Keratinocyte (primary cell): ENCODE results near the gene DGKD. TPM values are rescaled to one million over a fixed set of nuclear protein-coding genes. Genes with fewer than 3 reads are reported as not detected.

Experiments
- DNase-seq: peaks from one replicate; pipeline ENCODE4 v3.0.0-alpha.2; 2011; ENCODE audit warnings: low read depth, missing footprints, low spot score
- FAIRE-seq: peaks from 2 replicates; lab custom pipeline; 2011; peaks lifted over from hg19 to GRCh38; lab: Jason Lieb, UNC
- H2AFZ ChIP-seq: 2 replicates; pipeline ENCODE4 v1.6.0; 2012; ENCODE audit warnings: low read length, control low read depth, inconsistent platforms; ENCODE audit not compliant: control insufficient read depth
- H3K27ac ChIP-seq: 2 replicates; pipeline ENCODE4 v1.5.1; 2011; ENCODE audit warnings: low read length; ENCODE audit not compliant: control insufficient read depth, insufficient read depth
- H3K27me3 ChIP-seq: 3 replicates; pipeline ENCODE4 v1.6.0; 2011; ENCODE audit warnings: low read length; ENCODE audit not compliant: control insufficient read depth, insufficient read depth; ENCODE audit errors: extremely low read depth
- H3K36me3 ChIP-seq, 2 experiments: 2 replicates in 1 of 2; 3 replicates in 1 of 2; pipeline ENCODE4 v1.5.1; 2011; ENCODE audit warnings: low read length in 2 of 2, mild to moderate bottlenecking in 1 of 2; ENCODE audit not compliant: control insufficient read depth in 2 of 2, insufficient read depth in 2 of 2; ENCODE audit errors: extremely low read depth in 1 of 2
- H3K4me1 ChIP-seq: 3 replicates; pipeline ENCODE4 v1.5.1; 2011; ENCODE audit warnings: low read length; ENCODE audit not compliant: control insufficient read depth, insufficient read depth; ENCODE audit errors: extremely low read depth
- H3K4me2 ChIP-seq: 3 replicates; pipeline ENCODE4 v1.6.0; 2011; ENCODE audit warnings: low read depth, low read length; ENCODE audit not compliant: control insufficient read depth, insufficient read depth; ENCODE audit errors: extremely low read depth
- H3K4me3 ChIP-seq, 3 experiments: fragments of 200-600 bp in 1 of 3; sonication (generic) in 1 of 3; 2 replicates in 2 of 3; 3 replicates in 1 of 3; pipeline ENCODE4 v1.5.1; 2011 to 2016; ENCODE audit warnings: low read length in 3 of 3, mild to moderate bottlenecking in 3 of 3, control low read depth in 2 of 3, inconsistent platforms in 1 of 3, low read depth in 1 of 3, mixed read lengths in 1 of 3, mixed run types in 1 of 3, moderate library complexity in 1 of 3; ENCODE audit not compliant: control insufficient read depth in 2 of 3, insufficient read depth in 2 of 3; ENCODE audit errors: extremely low read depth in 1 of 3
- H3K79me2 ChIP-seq: 2 replicates; pipeline ENCODE4 v1.6.0; 2012; ENCODE audit warnings: low read length; ENCODE audit not compliant: control insufficient read depth, insufficient read depth
- H3K9ac ChIP-seq: 3 replicates; pipeline ENCODE4 v1.6.0; 2011; ENCODE audit warnings: low read length; ENCODE audit not compliant: control insufficient read depth, insufficient read depth; ENCODE audit errors: extremely low read depth
- H3K9me1 ChIP-seq: 3 replicates; pipeline ENCODE4 v1.6.0; 2011; ENCODE audit warnings: low read length; ENCODE audit not compliant: control insufficient read depth, insufficient read depth; ENCODE audit errors: extremely low read depth
- H3K9me3 ChIP-seq: 2 replicates; pipeline ENCODE4 v1.5.1; 2012; ENCODE audit warnings: low read depth, low read length; ENCODE audit not compliant: control insufficient read depth
- H4K20me1 ChIP-seq: 3 replicates; pipeline ENCODE4 v1.6.0; 2011; ENCODE audit warnings: low read length; ENCODE audit not compliant: control insufficient read depth, insufficient read depth; ENCODE audit errors: extremely low read depth
- EZH2 ChIP-seq: IDR thresholded peaks from one replicate; pipeline ENCODE4 v1.6.1; 2012; ENCODE audit warnings: inconsistent platforms, mild to moderate bottlenecking, low read length, moderate library complexity
- dilution Hi-C: fragments of 300-500 bp; cut with MboI; formaldehyde crosslinking; loops from one replicate; pipeline ENCODE4 v1.7.0; 2020; ENCODE audit warnings: low sequenced_read_pairs; ENCODE audit not compliant: extremely low pct_ligation_motif_present
- polyA plus RNA-seq, 5 experiments: library from polyadenylated mRNA; depleted of rRNA in 3 of 5; stranded (reverse) in 3 of 5; stranded (forward) in 1 of 5; unstranded in 1 of 5; fragments of >200 nt; gene quantifications; 1 replicate in 1 of 5; 2 replicates in 3 of 5; 3 replicates in 1 of 5; pipeline versions ENCODE4 v1.2.1 to v1.2.3, GENCODE V29; 2011 to 2012; ENCODE audit warnings: missing spikeins in 2 of 5, low read depth in 1 of 5, low replicate concordance in 1 of 5
- TF ChIP-seq, protein P1 (sequence below), 3 experiments: IDR thresholded peaks in 1 of 3; conservative IDR thresholded peaks in 1 of 3; optimal IDR thresholded peaks in 1 of 3; 2 replicates in 2 of 3; 3 replicates in 1 of 3; pipeline versions ENCODE3 to v1.5.1; 2011; ENCODE audit warnings: low read length in 3 of 3, mild to moderate bottlenecking in 3 of 3, moderate library complexity in 2 of 3, control low read depth in 1 of 3, inconsistent platforms in 1 of 3; ENCODE audit not compliant: insufficient read depth in 2 of 3; ENCODE audit errors: extremely low read depth in 1 of 3

DGKD gene
- polyA plus RNA-seq, 1 donor (not counting 4 experiments of a cell fraction or from before 2014, with no cell fraction given), result 6.1 TPM

DNA sequence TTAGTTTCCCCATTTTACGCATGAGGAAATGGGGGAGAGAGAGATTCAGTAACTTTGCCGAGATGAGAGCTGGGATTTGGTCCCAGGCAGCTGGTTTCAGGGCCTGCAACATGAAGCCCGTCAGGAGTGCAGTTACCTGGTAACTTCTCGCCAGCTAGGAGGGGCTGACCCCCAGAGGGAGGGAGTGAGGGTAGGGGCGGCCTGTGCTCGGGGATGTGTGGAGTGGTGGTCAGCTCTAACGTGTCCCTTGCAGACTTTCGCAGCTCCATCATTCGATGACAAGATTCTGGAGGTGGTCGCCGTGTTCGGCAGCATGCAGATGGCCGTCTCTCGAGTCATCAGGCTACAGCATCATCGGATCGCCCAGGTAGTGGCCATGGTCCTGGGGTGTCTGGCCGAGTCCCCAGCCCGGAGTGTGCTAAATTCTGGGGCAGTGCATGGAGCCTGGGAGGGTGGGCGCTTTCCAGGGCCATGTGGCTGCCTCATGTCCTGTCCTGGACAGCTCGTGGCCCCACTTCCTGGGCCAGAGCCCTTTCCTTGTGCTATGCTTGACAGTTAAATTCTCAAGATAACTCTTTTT is 103.8 kb downstream of the DGKD start:
- Histone ChIP-seq H3K9me3 (no peaks in the 10 kb centered on the region), H3K27ac (no peak overlapping the region)

GRCh38 chr2:233458826-233459225 is 104.5 kb downstream of the DGKD start:
- Histone ChIP-seq H3K27ac (no peak overlapping the region), H3K79me2 (no peaks in the 10 kb centered on the region), H3K4me3 (no peak overlapping the region), H3K4me1 (no peaks in the 10 kb centered on the region), H3K4me2 (no peak overlapping the region), H3K9ac (no peak overlapping the region), H3K27me3 (no peaks in the 10 kb centered on the region), H2AFZ (no peak overlapping the region), H3K9me1 (no peaks in the 10 kb centered on the region), H4K20me1 (no peaks in the 10 kb centered on the region), H3K9me3 (no peaks in the 10 kb centered on the region), H3K36me3 (peaks cover 10 to 18% of the 10 kb centered on the region in 2 experiments)
- TF ChIP-seq EZH2, result no peak
- TF ChIP-seq, protein P1, sequence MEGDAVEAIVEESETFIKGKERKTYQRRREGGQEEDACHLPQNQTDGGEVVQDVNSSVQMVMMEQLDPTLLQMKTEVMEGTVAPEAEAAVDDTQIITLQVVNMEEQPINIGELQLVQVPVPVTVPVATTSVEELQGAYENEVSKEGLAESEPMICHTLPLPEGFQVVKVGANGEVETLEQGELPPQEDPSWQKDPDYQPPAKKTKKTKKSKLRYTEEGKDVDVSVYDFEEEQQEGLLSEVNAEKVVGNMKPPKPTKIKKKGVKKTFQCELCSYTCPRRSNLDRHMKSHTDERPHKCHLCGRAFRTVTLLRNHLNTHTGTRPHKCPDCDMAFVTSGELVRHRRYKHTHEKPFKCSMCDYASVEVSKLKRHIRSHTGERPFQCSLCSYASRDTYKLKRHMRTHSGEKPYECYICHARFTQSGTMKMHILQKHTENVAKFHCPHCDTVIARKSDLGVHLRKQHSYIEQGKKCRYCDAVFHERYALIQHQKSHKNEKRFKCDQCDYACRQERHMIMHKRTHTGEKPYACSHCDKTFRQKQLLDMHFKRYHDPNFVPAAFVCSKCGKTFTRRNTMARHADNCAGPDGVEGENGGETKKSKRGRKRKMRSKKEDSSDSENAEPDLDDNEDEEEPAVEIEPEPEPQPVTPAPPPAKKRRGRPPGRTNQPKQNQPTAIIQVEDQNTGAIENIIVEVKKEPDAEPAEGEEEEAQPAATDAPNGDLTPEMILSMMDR (optimal IDR thresholded peaks at IDR 0.05 in 1 of 3, IDR thresholded peaks at IDR 0.05 in 1 of 3, conservative IDR thresholded peaks at IDR 0.05 in 1 of 3; ENCODE audit: extremely low read depth in 1 of 3, insufficient read depth in 2 of 3, low read length in 3 of 3), result no peak
- dilution Hi-C loops, result no loop called here
- DNase-seq, result no peak
- FAIRE-seq, result no peak

More for the DNA sequence above, 103.8 kb downstream of the DGKD start:
- H3K4me1 ChIP-seq, result no peaks in the 10 kb centered on the region
- TF ChIP-seq, protein P1 (optimal IDR thresholded peaks at IDR 0.05 in 1 of 3, IDR thresholded peaks at IDR 0.05 in 1 of 3, conservative IDR thresholded peaks at IDR 0.05 in 1 of 3; ENCODE audit: extremely low read depth in 1 of 3, insufficient read depth in 2 of 3, low read length in 3 of 3), result no peak
- TF ChIP-seq EZH2, result no peak
- dilution Hi-C loops, result no loop called here
- no peaks in the 10 kb centered on the region for H3K79me2 ChIP-seq
- H3K9me1 ChIP-seq, result no peaks in the 10 kb centered on the region
- H3K36me3 ChIP-seq, result peaks cover 10 to 16% of the 10 kb centered on the region in 2 experiments
- no peak overlapping the region for H3K4me2 ChIP-seq
- no peak overlapping the region for H3K4me3 ChIP-seq
- no peak for DNase-seq
- no peaks in the 10 kb centered on the region for H4K20me1 ChIP-seq
- FAIRE-seq, result no peak
- H3K27me3 ChIP-seq, result no peaks in the 10 kb centered on the region
- H2AFZ ChIP-seq, result no peak overlapping the region
- H3K9ac ChIP-seq, result no peak overlapping the region
